SW 1271 (cell line): ENCODE results near the gene AUTS2.

Source experiments
- DNase-seq, 2 experiments: peaks; one replicate each; lab custom pipeline; 2025; lab: John Stamatoyannopoulos, UW

Gene AUTS2

DNA sequence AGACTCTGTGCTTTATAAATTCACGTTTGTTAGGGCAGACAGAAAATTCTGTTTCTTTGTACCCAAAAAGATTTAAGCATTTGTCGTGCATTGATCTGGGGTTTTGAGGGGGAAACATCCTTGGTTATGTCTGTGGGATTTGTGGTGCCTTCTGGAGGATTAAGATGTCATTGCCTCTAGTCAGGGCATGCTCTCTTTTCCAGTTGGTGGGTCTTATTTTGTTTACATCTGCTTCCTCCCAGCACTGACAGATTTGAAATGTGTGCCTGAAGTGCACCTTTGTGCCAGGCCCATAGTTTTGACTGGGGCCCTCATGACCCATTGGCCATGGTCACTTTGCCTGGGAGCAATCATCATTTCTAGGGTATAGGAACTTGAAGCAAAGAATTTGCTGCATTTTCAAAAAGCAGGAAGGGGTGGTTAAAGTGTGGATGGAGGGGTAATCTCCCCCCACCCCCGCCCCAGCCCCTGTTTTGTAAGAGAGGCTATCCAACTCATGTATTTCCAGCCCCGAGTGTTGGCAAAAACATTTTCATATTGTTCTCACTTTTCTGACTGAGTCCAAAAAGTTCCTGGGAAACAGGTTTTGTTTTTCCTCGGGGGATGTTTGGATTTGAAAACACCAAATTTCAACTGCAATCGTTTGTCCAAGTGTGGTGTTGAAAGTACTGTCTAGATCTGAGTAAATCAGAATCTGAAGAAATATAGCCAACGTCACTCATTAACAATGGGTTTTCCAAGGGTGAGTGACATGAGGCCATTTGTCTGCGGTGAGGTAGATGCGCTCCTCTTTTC, 1145.5 kb downstream of the AUTS2 start:
- DNase-seq, result no peak

DNA sequence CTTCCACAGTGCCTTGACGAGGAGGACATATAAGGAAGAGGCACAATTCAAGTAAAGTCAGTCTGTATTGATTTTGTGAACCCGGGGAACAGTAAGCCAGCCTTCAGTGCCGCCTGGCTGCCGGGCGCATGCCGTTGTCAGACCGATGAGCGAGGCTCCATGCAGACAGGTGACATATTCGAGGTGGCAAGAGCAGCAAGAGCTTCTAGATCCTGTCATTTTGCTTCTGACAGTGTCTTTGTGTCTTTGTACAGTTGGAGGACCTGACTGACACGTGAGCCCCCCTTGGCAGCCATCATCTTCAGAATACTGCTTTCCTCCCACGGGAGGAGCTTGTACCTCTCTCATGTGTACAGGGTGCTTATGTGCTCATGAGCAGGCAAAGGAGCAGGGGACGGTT, 1146.2 kb downstream of the AUTS2 start:
- no peak for DNase-seq

DNA sequence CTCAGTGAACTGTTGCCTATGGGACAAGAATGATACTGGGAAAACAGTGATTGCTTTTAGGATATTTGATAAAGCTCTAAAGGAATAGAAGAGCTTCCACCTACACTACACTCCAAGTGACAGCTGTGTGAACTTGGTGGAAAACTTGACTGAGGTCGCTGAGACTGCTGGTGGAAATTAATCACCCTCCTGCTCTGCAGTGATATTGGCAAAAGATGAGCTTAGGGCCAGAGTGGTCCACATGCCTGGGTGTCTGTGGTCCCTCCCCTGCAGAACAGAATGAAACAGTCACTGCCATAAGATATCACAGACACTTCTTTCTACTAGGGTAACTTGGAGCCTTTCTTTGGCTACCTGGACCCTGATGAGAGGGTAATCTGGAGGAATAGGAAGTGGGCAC, 1151.6 kb downstream of the AUTS2 start:
- no peak for DNase-seq

DNA sequence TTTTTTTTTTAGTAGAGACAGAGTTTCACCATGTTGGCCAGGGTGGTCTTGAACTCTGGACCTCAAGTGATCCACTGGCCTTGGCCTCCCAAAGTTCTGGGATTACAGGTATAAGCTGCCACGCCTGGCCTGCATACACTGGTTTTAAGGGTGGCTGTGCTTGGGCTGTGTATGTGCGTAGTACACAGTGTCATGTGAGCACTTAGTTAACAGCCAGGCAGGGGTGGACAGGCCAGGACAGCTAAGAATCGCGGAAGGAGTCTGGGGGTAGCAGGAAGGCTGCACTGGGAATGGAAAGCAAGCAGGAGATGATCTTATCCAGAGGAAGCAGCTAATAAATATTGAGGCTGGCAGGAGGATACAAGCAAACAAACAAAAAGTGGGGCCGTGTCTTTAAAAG, 1153.6 kb downstream of the AUTS2 start:
- DNase-seq, result no peak

DNA sequence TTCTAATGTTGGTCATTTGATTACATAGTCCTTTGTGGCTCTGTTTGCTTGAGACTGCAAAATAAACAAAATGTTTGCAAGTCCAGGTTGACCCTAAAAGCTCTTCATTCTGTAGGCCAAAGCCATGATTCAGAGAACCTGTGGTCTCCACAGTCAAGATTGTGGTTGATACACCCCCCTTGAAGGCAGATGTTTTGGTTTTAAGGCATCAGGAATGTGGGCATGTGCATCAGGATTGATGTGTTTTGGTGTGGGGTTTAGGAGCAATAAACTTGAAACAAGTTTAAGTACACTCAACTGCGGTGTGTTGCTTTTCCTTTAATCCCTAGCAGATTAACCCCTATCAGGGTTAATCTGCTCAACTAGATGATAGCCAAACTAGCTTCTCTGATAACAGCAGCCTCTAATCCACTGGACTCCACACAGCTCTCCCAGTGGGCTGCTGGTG, 1154.5 kb downstream of the AUTS2 start:
- DNase-seq, result no peak

DNA sequence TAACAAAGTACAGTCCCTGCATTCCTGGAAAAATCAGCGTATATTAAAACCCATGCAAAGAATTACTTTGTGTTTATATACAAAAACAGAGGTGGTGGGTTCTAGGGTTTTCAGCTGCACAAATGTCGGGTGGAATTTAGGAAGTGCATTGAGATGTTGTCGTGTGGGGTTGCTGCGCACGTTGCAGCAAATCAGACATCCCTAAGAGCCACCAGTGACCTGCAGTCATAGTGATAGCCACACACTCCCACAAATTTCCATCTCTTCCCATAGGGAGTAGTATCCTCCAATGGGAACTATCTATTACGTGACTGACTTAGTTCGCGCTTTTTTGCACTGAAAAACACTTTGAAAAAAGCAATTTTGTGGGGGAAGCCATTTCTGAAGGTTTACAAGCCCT, 1158.5 kb downstream of the AUTS2 start:
- DNase-seq, result no peak

DNA sequence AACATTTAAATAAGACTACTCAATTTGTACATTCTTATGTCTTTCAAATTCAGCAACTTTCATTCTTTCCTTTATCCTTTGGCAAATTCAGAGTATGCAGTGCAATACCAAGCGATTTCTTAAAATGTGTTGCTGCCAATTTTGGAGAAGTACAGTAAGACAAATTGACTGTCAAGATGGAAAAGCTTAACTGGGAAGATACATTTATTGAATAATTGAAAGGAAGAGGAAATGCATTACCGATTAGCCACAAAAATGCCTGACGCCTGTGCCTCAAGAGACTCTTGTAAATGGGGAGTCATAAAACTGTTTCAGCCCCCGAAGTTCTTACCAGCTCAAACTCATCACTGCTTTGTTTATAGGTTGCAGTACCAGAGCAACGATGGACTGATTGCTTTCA, 1160.4 kb downstream of the AUTS2 start:
- DNase-seq, result no peak

DNA sequence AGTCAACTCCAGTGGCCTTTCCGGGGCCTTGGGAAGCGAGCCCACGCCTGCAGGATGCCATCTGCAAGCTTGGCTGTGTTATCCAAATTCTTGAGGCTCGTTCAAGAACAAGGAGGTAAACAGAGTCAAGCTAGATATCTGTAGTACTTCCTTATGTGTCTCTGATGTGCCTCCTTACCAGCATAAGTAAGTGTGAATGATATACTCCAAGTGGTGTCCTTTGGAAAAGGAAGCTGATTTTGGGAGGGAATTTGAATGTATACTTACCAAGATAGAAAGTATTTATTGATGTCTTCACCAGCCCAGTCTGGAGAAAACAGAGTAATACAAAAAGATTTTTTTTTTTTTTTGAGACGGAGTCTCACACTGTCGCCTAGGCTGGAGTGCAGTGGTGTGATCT, 1161.4 kb downstream of the AUTS2 start:
- no peak for DNase-seq

DNA sequence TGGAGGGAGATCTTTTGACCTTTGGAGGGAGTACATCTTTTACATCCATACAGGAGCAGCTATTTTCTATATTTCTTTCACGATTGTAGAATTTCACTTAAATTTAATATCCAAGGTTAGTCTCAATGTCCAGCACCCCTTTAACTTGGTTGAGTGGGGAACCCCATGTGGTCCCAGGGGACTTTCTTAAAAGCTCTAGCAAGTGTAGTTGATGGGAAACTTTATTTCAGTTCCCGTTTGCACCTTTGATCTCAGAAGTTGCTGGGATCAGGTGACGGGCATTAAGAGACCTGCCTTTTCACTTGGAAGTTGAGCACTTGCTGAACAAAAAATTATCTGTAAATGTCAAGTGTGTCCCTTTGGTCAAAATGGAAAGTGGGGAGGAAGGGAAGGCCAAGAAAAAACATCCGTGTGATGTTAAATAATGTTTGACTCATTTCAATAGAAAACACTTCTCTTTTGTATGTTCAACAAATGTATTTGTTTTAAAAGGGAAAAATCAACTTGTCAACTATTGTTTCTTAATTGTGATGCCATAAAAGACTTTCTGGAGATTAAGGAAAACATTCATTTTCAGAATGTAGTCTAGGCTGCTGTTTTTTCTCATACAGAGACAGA, 1163.5 kb downstream of the AUTS2 start:
- no peak for DNase-seq

DNA sequence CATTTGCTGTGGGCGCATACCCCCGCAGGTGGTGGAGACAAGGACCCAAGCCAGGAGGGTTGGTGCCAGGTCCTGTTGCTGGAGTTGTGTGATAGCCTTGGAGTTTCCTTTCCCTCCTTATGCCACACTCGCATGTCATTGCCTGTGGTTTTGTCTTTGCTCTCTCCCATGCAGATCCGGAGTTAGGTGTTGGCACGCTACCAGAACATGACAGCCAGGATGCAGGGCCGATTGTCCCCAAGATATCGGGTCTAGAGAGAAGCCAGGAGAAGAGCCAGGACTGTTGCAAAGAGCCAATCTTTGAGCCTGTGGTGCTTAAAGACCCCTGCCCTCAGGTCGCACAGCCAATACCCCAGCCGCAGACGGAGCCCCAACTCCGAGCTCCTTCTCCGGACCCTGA, 1164.4 kb downstream of the AUTS2 start:
- no peak for DNase-seq

DNA sequence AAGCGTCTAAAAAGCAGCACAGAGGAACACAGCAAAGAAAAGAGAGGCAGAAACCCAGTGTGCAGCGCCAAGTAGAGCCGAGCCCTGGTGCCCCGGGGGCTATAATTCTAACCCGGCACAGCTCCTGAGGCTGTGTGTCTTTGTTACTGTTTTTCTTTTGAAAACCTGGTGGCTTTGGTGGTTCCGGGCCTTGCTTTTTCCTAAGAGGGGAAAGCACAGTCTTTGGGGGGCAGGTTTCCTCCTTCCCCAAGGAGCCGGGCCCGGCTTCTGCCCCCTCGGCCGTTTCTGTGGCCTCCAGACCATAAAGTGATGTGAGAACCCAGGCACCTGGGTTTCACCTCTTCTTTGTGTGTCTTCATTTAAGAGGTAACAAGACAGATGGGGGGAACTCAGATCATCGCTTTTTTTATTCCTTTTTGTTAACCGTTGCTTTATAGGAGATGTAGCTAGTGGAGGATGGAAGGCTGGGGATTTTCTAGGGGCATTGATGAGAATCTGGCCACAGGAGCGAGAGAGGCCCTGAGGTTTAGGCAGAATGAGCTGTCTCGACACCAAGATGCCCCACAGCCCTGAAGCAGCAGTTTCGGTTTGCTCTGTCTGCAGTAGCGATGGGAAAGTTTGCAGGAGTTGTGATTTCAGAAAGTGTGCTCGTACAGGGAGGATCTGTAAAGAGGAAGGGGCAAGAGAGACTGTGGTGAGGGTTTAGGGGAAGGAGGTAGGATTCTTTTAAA, 1165.9 kb downstream of the AUTS2 start:
- no peak for DNase-seq

DNA sequence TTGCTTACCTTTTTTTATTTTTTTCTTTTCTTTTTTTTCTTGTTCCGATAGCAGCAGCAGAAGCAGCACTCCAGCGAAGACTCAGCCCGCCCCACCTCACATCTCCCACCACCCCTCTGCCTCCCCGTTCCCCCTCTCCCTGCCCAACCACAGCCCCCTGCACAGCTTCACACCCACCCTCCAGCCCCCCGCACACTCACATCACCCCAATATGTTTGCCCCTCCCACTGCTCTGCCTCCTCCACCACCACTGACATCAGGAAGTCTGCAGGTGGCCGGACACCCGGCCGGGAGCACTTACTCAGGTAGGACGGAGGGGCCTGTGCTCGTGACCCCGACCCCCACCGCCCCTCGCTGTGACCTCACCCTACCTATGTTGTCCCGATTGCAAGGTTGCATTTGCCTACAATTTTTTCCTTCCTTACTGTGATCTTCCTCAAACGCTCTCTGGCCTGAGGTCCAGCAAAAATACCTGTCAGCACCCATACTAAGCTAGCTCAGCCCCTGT, 1166.5 kb downstream of the AUTS2 start:
- DNase-seq, result no peak

DNA sequence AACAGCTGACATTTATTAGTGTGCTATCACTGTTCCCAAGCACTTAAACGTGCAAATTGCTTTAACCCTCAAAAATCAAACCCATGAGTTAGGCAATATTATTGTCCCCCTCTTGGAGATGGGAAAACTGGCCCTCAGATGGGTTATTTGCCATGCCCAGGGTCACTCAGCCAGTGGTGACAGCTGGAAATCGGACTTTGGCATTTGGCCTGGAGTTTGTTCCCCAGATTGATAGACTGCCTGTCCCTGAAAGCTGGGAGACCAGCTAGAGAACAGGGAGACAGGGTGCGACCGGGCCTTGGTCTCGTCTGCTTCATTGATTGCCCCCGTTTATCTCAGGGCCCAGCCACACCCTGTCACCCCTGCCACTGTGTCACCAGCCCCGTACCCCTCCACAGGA, 1167.4 kb downstream of the AUTS2 start:
- DNase-seq, result no peak

DNA sequence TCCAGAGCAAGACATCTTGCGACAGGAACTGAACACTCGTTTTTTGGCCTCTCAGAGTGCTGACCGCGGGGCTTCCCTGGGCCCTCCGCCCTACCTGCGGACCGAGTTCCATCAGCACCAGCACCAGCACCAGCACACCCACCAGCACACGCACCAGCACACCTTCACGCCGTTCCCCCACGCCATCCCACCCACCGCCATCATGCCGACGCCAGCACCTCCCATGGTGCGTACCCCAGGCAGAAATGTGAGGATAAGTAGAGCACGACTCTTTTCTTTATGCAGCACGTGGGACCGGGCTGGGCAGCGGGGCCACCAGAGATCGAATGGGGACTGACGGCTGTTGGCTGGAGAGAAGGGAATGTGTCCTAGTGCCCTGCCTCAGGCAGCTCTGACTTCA, 1167.8 kb downstream of the AUTS2 start:
- no peak for DNase-seq

DNA sequence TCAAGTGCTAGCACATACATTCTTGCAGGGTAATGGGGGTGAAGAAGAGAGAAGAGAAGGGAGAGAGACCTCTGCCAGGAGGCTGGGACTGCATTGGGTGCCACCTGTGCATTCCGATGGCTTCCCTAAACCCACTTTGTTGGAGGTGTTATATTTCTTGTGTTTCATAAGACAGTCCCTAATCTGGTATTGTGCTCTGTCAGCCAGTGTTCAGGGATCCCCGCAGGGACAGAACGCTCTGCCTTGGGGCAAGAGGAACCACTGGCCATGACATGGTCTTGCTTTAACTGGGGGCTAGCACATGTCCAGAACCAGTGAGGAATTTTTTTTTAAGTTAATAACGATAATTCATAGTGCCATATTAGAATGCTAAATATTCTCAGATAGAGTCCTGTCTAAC, 1168.4 kb downstream of the AUTS2 start:
- no peak for DNase-seq

DNA sequence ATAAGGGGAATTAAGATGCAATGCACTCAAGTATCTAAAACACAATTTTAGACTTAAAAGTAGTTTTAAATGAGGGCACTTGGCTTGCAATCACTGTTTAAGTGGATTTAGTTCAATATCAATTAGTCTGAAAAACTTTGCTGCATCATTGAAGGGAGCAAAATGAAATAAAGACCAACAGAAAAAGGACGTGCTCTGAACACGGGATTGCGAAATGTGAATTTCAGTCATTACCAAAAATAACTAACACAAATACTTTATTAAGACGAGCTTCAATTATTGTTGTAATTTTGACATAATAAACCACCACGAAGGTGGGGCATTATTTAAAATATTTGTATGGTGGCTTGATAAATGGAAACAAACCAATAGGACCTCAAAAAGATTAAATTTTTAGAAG, 1171.9 kb downstream of the AUTS2 start:
- DNase-seq, result no peak

DNA sequence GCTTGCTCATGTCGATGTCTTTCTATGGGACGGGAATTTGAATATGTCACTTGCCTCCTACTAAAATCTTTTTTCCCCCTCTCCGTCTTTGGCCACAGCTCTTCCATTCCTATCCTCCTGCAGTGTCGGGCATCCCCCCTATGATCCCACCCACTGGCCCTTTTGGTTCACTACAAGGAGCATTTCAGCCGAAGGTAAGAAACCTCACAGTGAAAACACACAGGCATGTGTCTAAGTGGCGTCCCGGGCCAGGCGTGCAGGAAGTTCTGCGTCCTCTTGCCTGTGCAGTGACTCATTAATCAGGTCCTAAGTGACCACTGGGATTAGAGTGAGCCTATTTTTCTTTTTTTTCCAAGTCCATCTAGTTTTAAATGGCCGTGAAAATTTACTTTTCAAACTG, 1173.2 kb downstream of the AUTS2 start:
- DNase-seq, result no peak

DNA sequence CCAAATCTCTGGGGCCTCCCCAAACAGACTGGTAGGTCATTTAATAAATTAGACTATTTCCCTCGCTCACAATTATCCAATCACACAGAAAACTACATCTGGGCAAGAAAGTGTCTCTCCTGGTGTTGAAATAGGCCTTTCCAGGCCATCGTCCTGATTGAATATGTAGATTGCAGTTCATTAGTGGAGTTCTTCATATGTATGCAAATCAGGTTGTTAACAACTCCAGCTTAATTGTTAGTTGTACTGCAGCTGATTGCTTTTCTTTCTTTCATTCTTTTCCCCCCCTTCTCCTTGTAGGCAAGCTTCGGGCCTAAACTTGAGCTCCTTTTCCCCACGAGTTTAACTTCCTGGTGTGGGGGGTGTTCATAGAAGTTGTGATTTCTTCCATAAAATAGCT, 1174.6 kb downstream of the AUTS2 start:
- DNase-seq, result no peak

DNA sequence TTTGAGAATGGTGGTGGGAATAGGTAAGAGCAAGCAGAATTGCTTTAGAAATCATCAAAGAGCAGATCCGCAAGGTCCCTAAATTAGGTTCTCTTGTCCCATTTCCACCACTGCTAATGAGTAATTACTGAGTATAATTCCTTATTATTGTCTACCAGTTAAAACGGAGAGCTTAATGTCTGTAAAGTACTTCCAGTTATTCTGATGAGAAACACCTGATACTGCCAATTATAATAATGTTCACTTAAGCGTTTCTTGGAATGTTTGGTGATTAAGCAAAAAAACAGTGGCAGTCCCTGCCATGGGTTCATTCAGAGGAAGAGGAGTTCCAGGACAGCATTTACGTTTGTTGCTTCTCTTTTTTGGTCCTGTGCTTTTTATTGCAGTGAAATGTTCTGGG, 1175.1 kb downstream of the AUTS2 start:
- DNase-seq, result no peak

DNA sequence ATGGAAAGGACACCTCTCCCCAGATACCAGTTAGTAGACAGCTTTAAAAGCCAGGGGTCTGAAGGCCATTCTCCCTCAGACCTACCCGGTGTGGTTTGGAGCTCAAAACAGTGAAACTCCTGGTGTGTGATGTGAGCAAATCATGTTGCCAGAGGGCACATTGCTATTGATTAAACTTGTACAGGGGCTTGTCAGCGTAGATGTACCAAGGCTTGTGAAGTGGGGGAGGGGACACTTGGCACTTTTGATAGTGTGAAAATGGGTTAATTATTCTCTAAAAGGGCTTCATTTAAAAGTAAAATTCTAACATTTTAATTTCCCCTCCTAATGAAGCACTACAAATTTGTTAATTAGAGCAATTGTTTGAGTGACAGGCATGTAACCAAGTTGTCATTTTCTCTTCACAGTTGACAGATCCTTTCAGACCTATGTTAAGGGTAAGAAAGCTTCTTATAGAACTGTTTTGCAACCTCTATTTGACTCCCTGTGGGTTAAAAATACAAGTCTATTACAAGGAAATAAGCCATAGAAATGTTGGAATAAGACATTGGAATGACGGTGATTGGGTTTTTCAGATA, 1176.8 kb downstream of the AUTS2 start:
- DNase-seq, result no peak

DNA sequence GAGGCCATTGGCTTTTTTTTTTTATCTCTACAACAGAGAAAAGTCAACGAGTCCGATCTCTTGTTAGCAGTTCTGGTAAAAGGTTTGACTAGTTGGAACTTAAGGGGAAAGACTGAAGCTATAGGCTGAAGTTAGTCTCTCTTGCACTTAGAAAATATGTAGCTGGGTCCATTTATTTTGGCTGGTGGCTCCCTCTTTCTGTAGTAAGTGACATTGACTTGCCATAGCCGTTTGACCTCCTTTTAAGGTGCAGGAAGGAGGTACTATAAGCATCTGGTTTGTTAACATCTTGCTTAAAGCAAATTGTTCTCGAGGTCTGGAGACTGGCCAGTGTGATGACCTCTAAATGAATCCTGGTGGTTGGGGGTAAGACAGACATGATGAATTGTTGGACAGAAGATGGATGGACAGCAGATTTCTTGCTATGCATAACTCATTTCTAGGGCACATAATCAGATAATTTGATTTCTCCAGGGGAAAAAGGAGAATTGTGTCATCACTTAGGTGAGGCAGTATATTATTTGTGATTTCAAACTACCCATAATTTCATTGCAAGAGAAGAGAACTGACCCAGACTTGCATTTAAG, 1177.4 kb downstream of the AUTS2 start:
- DNase-seq, result no peak

DNA sequence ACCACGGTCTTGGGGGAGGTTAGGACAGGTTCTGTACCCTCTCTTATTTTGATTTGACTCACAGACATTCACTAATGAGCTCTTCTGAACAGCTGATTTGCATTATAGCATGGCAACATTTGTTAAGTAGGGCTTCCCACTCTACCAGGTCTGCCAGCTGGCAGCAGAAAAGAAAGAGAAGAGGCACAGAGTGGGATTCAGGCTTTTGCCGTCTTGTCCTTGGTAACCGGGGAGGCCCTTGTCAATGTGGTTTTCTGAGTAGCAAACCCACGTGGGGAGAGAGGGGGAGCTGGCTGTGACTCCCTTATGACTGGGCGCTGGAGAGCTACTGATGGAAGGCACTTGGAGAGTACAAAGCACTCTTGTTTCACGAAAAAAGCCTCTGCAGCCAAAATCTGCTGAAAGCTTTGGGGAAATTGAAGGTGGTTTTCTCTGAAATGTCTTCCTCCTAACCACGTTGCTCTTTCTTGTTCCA, 1178.4 kb downstream of the AUTS2 start:
- DNase-seq, result no peak
